SK-N-SH (cell line): ENCODE results near the gene SNRPF.

Source experiments
- FOSL2 ChIP-seq: IDR thresholded peaks from 2 replicates; pipeline ENCODE4 v1.4.0; 2012; ENCODE audit warnings: low read depth, mild to moderate bottlenecking, moderate library complexity, borderline replicate concordance
- JUND ChIP-seq: IDR thresholded peaks from 2 replicates; pipeline ENCODE4 v1.4.0; 2012
- POLR2AphosphoS5 ChIP-seq: IDR thresholded peaks from 2 replicates; pipeline ENCODE4 v1.6.1; 2012; ENCODE audit warnings: low read depth, low read length
- RAD21 ChIP-seq: IDR thresholded peaks from 2 replicates; pipeline ENCODE4 v1.6.1; 2012; ENCODE audit warnings: mild to moderate bottlenecking, low read length
- REST ChIP-seq: IDR thresholded peaks from 2 replicates; pipeline ENCODE4 v1.6.1; 2012; ENCODE audit warnings: mild to moderate bottlenecking, low read depth, low read length, moderate library complexity
- RFX5 ChIP-seq: IDR thresholded peaks from 2 replicates; pipeline ENCODE4 v1.6.1; 2012; ENCODE audit warnings: mild to moderate bottlenecking, improper control_type of control experiment, low read length
- SMC3 ChIP-seq: IDR thresholded peaks from 2 replicates; pipeline ENCODE4 v1.6.1; 2012; ENCODE audit warnings: low read depth, low read length, improper control_type of control experiment
- TAF1 ChIP-seq: IDR thresholded peaks from 2 replicates; pipeline ENCODE4 v1.6.1; 2012; ENCODE audit warnings: low read depth, mild to moderate bottlenecking, low read length, moderate library complexity, borderline replicate concordance
- YY1 ChIP-seq: IDR thresholded peaks from 2 replicates; pipeline ENCODE4 v1.4.0; 2012; ENCODE audit warnings: low read depth, mild to moderate bottlenecking
- TF ChIP-seq, protein P1 (sequence below): fragments of 200-600 bp; sonication (generic); IDR thresholded peaks from 2 replicates; pipeline ENCODE4 v1.6.1; 2017; ENCODE audit warnings: antibody characterized with exemption, mild to moderate bottlenecking, moderate library complexity

DNA sequence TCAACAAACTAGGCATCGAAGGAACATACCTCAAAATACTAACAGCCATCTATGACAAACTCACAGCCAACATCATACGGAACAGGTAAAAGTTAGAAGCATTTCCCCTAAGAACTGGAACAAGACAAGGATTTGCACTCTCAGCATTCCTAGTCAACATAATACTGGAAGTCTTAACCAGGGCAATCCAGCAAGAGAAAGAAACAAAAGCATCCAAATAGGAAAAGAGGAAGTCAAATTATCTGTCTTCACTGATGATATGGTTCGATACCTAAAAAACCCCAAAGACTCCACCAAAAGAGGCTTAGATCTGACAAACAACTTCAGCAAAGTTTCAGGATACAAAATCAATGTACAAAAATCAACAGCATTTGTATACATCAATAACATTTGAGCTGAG, 51.1 kb downstream of the SNRPF start:
- TF ChIP-seq JUND (no peak), YY1 (no peak), POLR2AphosphoS5 (no peak), FOSL2 (no peak), SMC3 (no peak), REST (no peak), RFX5 (no peak), TAF1 (no peak), RAD21 (no peak)
- TF ChIP-seq, protein P1, sequence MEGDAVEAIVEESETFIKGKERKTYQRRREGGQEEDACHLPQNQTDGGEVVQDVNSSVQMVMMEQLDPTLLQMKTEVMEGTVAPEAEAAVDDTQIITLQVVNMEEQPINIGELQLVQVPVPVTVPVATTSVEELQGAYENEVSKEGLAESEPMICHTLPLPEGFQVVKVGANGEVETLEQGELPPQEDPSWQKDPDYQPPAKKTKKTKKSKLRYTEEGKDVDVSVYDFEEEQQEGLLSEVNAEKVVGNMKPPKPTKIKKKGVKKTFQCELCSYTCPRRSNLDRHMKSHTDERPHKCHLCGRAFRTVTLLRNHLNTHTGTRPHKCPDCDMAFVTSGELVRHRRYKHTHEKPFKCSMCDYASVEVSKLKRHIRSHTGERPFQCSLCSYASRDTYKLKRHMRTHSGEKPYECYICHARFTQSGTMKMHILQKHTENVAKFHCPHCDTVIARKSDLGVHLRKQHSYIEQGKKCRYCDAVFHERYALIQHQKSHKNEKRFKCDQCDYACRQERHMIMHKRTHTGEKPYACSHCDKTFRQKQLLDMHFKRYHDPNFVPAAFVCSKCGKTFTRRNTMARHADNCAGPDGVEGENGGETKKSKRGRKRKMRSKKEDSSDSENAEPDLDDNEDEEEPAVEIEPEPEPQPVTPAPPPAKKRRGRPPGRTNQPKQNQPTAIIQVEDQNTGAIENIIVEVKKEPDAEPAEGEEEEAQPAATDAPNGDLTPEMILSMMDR = no peak
